Heart left ventricle (tissue), 13 donors: ENCODE data around the gene GLIS2.

Experiments used
- CTCF ChIP-seq, 12 donors: fragments of 200-600 bp; sonication (generic) in 4 of 12; IDR thresholded peaks; one replicate each; pipeline versions ENCODE4 v1.5.0 to v1.8.0; 2018 to 2022; ENCODE audit warnings: antibody characterized with exemption in 12 of 12, mild to moderate bottlenecking in 5 of 12
- POLR2A ChIP-seq, 2 donors: fragments of 450-650 bp; IDR thresholded peaks; one replicate each; pipeline ENCODE4 v1.6.1; 2017; ENCODE audit warnings: antibody characterized with exemption in 2 of 2, mild to moderate bottlenecking in 2 of 2, moderate library complexity in 2 of 2
- donor health status: ischemic (EF 13 %, LVEDD 7.1; RV severe dilation, severe dysfunction).
- donor health status: DM: no; HTN: yes; CAD: no.
- donor health status: DM: no; HTN: no; CAD: no.
- donor health status: ischemic (EF 25% LVEDD 6.9; RV normal size, moderate dysfunction).
- donor health status: ischemic (EF 25% LVEDD 5.7; RV mildly dilated, moderate dysfunction).
- donor health status: ischemic (EF 35%, LVEDD 5.7; RV mildly dilated, moderate dysfunction).
- donor health status: nonischemic (EF 11% LVEDD 7.7; RV severe dilation, severe dysfunction).
- donor health status: DM: yes; HTN: yes; CAD: no.
- donor health status: PGD.
- donor health status: ischemic (EF 29% LVEDD 5.4; RV normal size, mild dysfunction).
- donor health status: nonischemic (EF 23%, LVEDD 6.1; RV moderate dilation, normal function).

- TF ChIP-seq CTCF (IDR thresholded peaks at IDR 0.05) (no peak), POLR2A (IDR thresholded peaks at IDR 0.05) (no peak)
Measured at GRCh38 chr16:4386951-4387565, 71.2 kb downstream of the GLIS2 start.
